NOMO-1 treated with dmso at 0.1 percent for 144 hours (cell line): Measurements from ENCODE around the gene NR2E3.

Experiments used
- DNase-seq: peaks from one replicate; lab custom pipeline; 2025; ENCODE audit not compliant: unreplicated experiment; lab: John Stamatoyannopoulos, UW

NR2E3 gene

GRCh38 chr15:71810256-71811035, at the start of gene NR2E3:
Gene NR2E3, plus strand, starts transcription at chr15:71810554. Its CDS starts 190 bp downstream, at chr15:71810744.
- no peak for DNase-seq

- DNase-seq = no peak
Measured at GRCh38 chr15:71760852-71761251, 49.5 kb upstream of the NR2E3 start.

GRCh38 chr15:71761649-71762048, 48.7 kb upstream of the NR2E3 start:
- no peak for DNase-seq

GRCh38 chr15:71768184-71768583, 42.2 kb upstream of the NR2E3 start:
- DNase-seq = no peak

GRCh38 chr15:71773206-71773859, 37.0 kb upstream of the NR2E3 start:
- DNase-seq = no peak

DNA sequence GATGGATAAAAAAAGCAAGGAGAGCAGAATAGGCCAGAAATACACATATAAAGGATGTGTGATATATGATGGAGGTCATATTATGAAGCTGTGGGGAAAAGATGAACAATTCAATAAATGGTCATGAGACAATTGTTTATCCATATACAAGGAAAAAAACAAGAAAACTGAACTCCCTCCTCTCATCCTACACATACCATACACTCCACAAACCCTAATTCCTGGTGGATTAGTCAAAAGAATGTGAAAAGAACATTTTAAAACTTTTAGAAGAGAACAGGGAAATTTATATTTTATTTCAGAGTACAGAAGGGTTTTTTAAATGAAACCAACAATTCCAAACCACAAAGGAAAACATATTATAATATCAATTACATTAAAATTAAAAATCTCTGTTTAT, 34.5 kb upstream of the NR2E3 start:
- DNase-seq = no peak

GRCh38 chr15:71776304-71776703, 34.0 kb upstream of the NR2E3 start:
- no peak for DNase-seq

- no peak for DNase-seq
Measured at GRCh38 chr15:71777216-71777943, 33.0 kb upstream of the NR2E3 start.

GRCh38 chr15:71779073-71779797, 31.1 kb upstream of the NR2E3 start:
- DNase-seq = no peak

DNA sequence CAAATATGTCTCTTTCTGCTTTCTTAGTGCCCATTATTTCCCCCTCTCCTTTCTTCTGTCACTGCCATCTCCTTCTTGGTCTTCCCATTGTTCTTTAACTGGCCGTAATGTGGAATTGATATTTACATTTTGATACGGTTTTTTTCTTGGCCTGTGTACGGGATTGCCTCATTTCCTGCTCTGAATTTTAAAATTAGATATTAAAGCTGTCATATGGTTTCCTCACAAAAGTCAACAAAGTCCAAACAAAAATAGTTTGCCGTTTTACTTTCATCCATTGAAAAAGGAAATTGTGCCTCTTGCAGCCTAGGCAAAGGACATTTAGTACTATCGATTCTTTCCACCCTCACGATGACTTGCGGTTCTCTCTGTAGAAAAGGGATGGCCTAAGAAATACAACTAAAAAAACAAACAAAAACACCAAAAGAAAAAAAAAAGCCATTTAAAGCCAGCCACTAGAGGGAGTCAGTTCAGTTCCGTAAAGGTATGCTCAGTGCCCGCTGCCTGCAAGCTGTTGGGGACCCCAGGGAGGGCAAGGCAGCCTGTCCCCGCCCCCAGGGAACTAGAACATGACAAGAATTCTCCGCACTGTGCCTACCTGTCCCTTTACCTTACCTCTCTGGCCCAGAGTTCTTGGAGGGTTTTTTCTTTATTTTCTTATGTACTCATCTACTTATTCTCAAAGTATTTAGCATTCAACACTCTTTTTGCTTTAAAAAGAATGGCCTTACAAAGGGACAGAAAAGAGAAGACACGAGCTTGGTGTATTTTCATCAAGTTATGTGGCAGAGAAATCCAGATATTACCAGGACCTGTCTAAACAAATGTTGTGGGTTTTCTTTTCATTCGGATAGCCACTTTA, 30.0 kb upstream of the NR2E3 start:
- DNase-seq = peak; percentile 25

GRCh38 chr15:71781179-71781964, 29.0 kb upstream of the NR2E3 start:
- no peak for DNase-seq

DNA sequence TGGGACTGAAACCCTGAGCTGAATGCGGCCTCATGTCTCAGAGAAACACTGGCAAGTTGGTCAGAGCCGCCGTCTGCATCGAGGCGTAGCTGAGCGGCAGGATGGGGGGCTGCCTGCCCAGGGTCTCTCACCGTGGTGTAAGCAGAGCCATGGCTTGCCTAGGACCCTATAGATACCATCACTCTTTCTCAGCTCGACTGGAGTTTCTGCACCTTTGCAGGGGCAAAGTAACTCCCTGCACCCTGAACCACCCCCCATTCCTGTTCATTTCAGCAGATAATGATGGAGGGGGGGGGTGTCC, 28.4 kb upstream of the NR2E3 start:
- DNase-seq = no peak

GRCh38 chr15:71782422-71783165, 27.8 kb upstream of the NR2E3 start:
- no peak for DNase-seq

DNA sequence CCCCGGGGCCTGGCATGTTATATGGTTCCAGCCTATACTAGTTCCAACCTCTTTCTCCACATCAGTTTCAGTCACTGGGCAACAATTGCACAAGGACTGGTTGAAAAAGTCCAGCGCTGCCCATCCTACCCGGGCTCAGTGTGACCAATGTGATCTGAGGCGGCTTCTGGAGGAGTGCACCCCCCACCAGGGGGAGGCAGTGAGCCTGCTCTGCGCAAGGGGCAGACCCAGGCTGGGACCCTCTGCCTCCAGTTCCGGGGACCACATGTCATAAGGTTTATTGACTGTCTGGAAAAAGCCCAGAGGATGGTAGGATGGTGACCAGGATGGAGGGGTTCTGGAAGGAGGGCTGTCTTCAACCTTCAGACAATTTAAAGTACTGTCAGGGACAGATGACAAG, 25.6 kb upstream of the NR2E3 start:
- DNase-seq = no peak

DNA sequence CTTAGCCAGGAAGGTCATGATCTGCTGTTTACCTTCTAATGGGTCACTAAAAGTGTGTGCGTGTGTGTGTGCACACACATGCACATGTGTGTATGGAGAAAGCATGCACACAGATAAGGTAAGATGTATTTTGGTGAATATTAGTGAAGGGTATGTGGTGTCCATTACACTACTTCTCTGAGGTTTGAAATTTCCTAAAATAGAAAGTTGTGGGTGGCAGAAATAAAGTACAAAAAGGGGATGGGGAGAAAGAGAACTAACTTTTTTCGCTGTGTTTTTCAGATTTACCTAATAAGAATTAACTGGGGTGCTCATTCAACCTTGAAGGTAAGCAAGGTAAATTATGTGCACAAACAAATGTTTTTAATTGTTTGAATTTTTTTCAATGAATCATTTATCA, 24.4 kb upstream of the NR2E3 start:
- DNase-seq = no peak

DNA sequence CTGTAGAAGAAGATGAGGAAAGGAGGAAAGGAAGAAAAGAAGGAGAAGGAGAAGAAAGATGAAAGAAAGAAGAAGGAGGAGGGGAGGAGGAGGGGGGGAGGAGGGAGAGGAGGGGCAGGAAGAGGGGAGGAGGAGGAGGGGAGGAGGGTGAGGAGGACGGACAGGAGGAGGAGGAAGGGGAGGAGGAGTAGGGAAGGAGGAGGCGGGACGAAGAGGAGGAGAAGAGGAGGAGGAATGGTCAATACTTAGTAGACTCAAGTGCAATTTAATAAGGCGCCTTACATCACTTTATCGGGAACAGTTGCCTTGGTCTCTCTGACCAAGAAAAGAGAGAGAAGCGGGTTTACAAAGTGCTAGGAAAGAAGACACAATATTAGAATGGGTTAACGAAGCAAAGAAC, 23.7 kb upstream of the NR2E3 start:
- no peak for DNase-seq

DNA sequence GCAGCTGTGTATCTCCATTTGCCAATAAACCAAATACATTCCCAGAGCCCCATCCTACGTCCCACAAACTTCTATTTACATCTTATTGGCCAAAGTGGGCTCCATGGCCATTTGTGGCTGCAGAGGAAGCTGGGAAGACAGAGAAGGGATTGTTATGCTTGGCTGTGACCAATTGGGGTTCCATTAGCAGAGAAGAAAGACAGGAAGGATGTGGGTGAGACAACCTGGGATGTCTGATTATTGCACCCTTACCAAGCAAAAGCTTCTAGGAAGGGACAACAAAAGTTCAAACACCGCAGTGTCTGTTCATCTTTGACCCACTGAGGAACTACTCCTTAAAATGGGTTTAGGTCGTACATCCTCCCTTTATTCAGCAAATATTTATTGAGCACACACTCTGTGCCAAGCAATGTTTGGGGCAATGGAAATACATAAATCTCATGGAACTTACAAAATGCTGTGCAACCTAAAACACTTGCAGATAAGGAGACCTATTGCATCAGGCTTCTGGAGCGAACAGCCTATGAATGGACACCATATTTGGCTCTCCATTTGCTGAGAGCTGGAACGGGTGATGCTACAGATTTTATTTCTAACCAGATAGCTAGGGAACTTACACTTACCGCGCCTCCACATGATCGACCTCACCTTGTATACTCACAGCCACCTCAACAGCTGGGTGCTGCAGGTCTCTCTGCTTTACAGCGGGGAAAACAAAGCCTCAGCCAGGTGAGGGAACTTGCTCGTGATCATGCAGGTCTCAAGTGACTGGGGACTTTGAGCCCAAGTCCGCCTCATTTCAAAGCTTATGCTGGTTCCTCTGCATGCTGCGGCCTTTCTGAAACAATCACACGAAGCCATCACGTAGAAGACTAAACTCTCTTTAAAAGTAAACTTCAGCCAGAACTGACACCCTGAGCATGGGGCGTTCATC, 21.4 kb upstream of the NR2E3 start:
- DNase-seq = no peak

DNA sequence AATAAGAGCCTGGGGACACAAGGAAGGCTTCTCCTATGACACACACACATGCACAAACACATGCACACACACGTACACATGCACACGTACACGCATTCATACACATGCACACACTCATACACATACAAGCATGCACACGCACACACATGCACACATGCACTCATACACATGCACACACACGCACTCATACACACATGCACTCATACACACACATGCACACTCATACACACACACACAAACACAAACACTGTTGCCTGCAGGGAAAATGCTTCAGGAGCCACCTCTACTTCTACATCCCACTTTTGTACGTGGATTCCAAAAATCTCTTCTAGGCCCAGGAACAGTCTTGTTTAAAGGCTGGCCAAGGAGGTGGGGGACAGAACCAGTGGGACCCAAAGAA, 20.7 kb upstream of the NR2E3 start:
- no peak for DNase-seq
